Measurements from ENCODE around the gene PJA1.

DNA sequence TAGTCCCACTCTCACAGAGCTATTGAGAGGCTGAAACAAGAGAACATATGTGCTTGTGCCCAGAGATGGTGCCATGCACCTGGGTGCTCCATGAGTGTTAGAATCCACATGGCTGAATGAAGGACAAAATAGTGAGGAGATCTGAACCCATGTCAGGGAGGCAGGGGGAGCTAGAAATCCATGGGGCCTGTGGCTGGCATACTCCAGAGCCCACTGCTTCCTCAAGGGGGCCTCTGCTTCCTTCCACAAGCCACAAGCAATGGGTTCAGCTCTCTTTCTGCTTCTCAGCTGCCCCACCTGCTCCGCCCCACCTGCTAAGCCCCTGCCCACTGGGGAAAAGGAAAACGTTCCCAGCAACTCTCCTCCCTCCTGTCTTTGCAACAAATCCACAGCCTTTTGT lies 46.1 kb downstream of the PJA1 start:
- TF ChIP-seq, protein P1, sequence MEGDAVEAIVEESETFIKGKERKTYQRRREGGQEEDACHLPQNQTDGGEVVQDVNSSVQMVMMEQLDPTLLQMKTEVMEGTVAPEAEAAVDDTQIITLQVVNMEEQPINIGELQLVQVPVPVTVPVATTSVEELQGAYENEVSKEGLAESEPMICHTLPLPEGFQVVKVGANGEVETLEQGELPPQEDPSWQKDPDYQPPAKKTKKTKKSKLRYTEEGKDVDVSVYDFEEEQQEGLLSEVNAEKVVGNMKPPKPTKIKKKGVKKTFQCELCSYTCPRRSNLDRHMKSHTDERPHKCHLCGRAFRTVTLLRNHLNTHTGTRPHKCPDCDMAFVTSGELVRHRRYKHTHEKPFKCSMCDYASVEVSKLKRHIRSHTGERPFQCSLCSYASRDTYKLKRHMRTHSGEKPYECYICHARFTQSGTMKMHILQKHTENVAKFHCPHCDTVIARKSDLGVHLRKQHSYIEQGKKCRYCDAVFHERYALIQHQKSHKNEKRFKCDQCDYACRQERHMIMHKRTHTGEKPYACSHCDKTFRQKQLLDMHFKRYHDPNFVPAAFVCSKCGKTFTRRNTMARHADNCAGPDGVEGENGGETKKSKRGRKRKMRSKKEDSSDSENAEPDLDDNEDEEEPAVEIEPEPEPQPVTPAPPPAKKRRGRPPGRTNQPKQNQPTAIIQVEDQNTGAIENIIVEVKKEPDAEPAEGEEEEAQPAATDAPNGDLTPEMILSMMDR (IDR thresholded peaks at IDR 0.05): no peak
- no peak for TF ChIP-seq POLR2A (IDR thresholded peaks at IDR 0.05)

Data from body of pancreas (tissue), 4 donors.